Upper lobe of right lung (tissue), 1 donor: Measurements from ENCODE around the gene MYL12B. TPM values are rescaled to one million over a fixed set of nuclear protein-coding genes. Genes with fewer than 3 reads are reported as not detected.
"Not testable (repeated sequence)": the region's sequence is repeated elsewhere in the genome, so short reads cannot be mapped to it uniquely, and the experiment has no call there.

Experiments used
- ATAC-seq: fragments of 200-7000 bp; cut with Tn5 transposase; one replicate; pipeline ENCODE4 v1.9.1; 2020; ENCODE audit warnings: mild to moderate bottlenecking, moderate library complexity
- DNase-seq: peaks from one replicate; pipeline ENCODE4 v3.0.0-alpha.2; 2020
- H3K27ac ChIP-seq: fragments of 200-600 bp; one replicate; pipeline ENCODE4 v1.8.0; 2022
- H3K27me3 ChIP-seq: fragments of 200-600 bp; one replicate; pipeline ENCODE4 v1.8.0; 2022; ENCODE audit warnings: mild to moderate bottlenecking
- H3K36me3 ChIP-seq: fragments of 200-600 bp; one replicate; pipeline ENCODE4 v1.8.0; 2022
- H3K4me1 ChIP-seq: fragments of 200-600 bp; one replicate; pipeline ENCODE4 v1.8.0; 2022
- H3K4me3 ChIP-seq: fragments of 200-600 bp; one replicate; pipeline ENCODE4 v1.8.0; 2022; ENCODE audit warnings: mild to moderate bottlenecking
- H3K9me3 ChIP-seq: fragments of 200-600 bp; one replicate; pipeline ENCODE4 v1.8.0; 2022
- intact Hi-C: fragments of 100-400 bp; cut with DNase I; formaldehyde crosslinking; loops from one replicate; pipeline ENCODE4 v1.11.0; 2022
- total RNA-seq: library from RNA; stranded (reverse); fragmentation: NEBNext Ultra II Directional; extraction: Animal tissue kit (Norgen Biotek cat#: 25700); gene quantifications from one replicate; pipeline ENCODE4 v1.2.1, GENCODE V29; 2021
- TF ChIP-seq, protein P1 (sequence below): fragments of 200-600 bp; IDR thresholded peaks from one replicate; pipeline ENCODE4 v1.8.0; 2022; ENCODE audit warnings: antibody characterized with exemption
- donor health status: DM: no; HTN: yes; CAD: no; lungs with severe emphysema.

The MYL12B gene
- total RNA-seq, 1 donor from 2014 or later: 368 TPM

DNA sequence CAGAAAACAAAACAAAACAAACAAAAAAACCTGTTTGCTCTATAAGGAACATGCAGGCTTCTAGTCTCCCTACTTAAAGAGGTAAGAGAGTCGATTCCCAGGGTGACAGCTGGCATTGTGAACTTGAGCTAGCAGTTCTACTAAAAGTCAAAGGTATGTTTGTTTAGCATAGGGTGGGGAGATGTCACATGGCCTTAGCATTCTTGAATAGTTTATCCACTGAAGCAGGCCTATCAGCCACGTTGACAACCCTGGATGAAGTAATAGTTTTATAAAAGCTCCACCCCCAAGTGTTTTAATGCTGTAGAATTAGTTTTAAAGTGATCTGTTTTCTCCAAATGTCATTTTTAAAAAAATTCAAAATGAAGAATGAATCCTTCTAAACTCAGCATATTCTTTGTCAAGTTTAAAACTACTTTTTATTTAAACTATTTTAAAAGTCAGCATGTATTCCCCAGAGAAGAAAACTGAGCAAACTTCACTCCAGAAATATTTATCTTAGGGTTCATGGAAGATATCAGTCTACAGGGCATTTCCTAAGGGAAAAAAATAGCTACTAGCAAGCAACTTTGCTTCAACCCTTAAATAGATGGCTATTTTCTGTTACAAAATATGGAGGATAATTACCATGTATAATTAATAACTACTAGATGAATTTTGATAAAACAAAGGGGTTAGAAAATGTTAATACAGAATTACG lies 43.8 kb upstream of the MYL12B start:
- H3K27ac ChIP-seq: no peak overlapping the region
- intact Hi-C loops: no loop called here
- peak; percentile 67 for ATAC-seq
- TF ChIP-seq, protein P1, sequence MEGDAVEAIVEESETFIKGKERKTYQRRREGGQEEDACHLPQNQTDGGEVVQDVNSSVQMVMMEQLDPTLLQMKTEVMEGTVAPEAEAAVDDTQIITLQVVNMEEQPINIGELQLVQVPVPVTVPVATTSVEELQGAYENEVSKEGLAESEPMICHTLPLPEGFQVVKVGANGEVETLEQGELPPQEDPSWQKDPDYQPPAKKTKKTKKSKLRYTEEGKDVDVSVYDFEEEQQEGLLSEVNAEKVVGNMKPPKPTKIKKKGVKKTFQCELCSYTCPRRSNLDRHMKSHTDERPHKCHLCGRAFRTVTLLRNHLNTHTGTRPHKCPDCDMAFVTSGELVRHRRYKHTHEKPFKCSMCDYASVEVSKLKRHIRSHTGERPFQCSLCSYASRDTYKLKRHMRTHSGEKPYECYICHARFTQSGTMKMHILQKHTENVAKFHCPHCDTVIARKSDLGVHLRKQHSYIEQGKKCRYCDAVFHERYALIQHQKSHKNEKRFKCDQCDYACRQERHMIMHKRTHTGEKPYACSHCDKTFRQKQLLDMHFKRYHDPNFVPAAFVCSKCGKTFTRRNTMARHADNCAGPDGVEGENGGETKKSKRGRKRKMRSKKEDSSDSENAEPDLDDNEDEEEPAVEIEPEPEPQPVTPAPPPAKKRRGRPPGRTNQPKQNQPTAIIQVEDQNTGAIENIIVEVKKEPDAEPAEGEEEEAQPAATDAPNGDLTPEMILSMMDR: no peak
- H3K27me3 ChIP-seq: no peaks in the 10 kb centered on the region
- no peaks in the 10 kb centered on the region for H3K9me3 ChIP-seq
- DNase-seq: no peak
- no peaks in the 10 kb centered on the region for H3K36me3 ChIP-seq
- no peaks in the 10 kb centered on the region for H3K4me1 ChIP-seq
- H3K4me3 ChIP-seq: no peak overlapping the region

- TF ChIP-seq, protein P1: no peak
- ATAC-seq (no peak), DNase-seq (no peak)
- intact Hi-C loops: no loop called here
- no peaks in the 10 kb centered on the region for H3K36me3 ChIP-seq
- H3K9me3 ChIP-seq: no peaks in the 10 kb centered on the region
- H3K4me1 ChIP-seq: no peaks in the 10 kb centered on the region
- no peak overlapping the region for H3K27ac ChIP-seq
- no peak overlapping the region for H3K4me3 ChIP-seq
- no peaks in the 10 kb centered on the region for H3K27me3 ChIP-seq
Observed at GRCh38 chr18:3218819-3219218, 43.1 kb upstream of the MYL12B start.

DNA sequence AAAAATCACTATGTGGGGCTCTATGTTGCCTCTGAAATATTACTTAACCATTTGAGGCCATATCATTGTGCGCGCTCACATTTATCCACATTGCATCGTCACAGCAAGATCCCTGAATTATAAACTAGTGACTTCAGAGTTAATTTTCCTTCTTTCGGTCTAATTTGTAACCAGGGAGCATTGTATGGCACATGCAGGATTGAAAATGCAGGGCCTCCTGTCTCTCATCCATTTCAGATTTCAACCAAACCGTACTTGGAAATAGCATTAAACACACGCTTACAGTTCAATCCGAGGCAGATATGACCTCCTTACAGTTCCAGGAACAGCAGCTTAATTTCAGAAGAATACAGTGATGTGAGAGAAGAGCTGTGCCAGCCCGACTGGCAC lies 42.7 kb upstream of the MYL12B start:
- H3K4me1 ChIP-seq: no peaks in the 10 kb centered on the region
- H3K27me3 ChIP-seq: no peaks in the 10 kb centered on the region
- ATAC-seq: no peak
- no peak for DNase-seq
- intact Hi-C loops: no loop called here
- no peak overlapping the region for H3K4me3 ChIP-seq
- no peak overlapping the region for H3K27ac ChIP-seq
- H3K36me3 ChIP-seq: no peaks in the 10 kb centered on the region
- TF ChIP-seq, protein P1: no peak
- H3K9me3 ChIP-seq: no peaks in the 10 kb centered on the region

DNA sequence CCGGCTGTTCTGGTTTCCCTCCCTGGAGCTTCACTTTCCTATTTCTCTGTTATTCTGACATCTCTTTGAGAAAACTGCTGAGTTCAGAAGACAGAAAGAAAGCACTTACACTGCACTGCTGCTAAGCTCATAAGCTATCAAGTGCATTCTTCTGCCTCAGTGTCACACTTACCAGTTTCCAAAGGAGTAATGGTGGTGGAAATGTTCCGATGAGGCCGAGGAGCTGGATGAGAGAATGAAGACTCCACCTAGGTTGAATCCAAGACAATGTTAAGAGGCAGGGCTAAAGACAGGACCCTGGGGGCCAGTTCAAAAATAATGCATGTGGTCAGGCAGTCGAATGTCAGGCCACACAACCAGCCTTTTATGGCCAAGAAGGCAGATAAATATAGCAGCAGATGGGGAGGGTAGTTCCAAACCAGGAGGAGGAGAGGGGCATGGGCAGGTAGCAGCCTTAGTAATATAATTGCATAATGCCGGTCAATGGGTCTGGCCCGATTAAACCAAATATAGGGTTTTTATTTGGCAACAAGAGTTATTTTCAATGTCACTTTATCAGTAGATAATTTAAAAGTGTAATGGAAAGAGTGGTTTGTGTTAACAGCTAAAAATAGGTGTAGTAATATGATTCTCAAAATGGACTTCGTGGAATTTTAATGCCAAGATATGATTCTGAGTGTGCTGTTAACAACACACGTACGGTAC lies 42.1 kb upstream of the MYL12B start, which contains the start of gene MYOM1:
Gene MYOM1, minus strand, starts transcription at position 338 of the 705 bp plus-strand sequence. CDS start 4,745 bp downstream, outside the sequence.
- Histone ChIP-seq H3K4me3 (no peak within 1 kb of the TSS), H3K36me3 (no peaks in the 10 kb centered on the region), H3K27me3 (no peaks in the 10 kb centered on the region), H3K4me1 (no peaks in the 10 kb centered on the region), H3K27ac (no peak within 1 kb of the TSS), H3K9me3 (no peaks in the 10 kb centered on the region)
- TF ChIP-seq, protein P1: no peak
- no peak for DNase-seq
- ATAC-seq: no peak
- intact Hi-C loops: no loop called here

GRCh38 chr18:3220868-3221267 lies 41.1 kb upstream of the MYL12B start:
- intact Hi-C loops, H3K36me3 ChIP-seq, H3K4me3 ChIP-seq, H3K9me3 ChIP-seq, DNase-seq, ATAC-seq, H3K27ac ChIP-seq, H3K27me3 ChIP-seq, H3K4me1 ChIP-seq: not testable (repeated sequence)

DNA sequence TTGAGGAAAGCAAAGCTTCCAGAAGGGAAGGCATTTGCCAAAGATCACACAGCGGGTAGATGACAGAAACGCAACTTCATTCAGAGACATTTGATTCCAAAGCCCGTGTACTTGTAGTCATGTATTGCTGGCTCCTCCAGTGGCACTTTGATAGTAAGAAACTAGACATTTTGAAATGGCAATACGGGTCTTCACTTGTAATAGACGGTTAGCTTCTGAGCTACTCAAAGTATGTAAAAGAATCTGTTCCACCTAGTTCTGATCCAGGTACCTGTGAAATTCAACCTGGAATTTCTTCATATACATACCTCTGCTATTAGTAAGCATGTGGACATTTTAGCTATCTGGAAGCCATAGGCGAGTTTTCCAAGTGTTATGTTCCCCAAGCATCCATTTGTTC lies 40.4 kb upstream of the MYL12B start:
- no peak overlapping the region for H3K27ac ChIP-seq
- TF ChIP-seq, protein P1: no peak

More for the DNA sequence above, 40.4 kb upstream of the MYL12B start:
- Histone ChIP-seq H3K4me1 (no peaks in the 10 kb centered on the region), H3K36me3 (no peaks in the 10 kb centered on the region), H3K4me3 (no peak overlapping the region), H3K27me3 (no peaks in the 10 kb centered on the region), H3K9me3 (no peaks in the 10 kb centered on the region)
- DNase-seq: no peak
- ATAC-seq: no peak
- intact Hi-C loops: no loop called here
